Stimulated activated CD8-positive, alpha-beta memory T cell treated with anti-CD3 and anti-CD28 coated beads, Interleukin-2, amount 100 ng/mL, for 48 hours (primary cell): ENCODE measurements around the gene PSMB10.
"Not testable (repeated sequence)": the region's sequence is repeated elsewhere in the genome, so short reads cannot be mapped to it uniquely, and the experiment has no call there.

Experiments used
- DNase-seq, 2 donors: peaks; one replicate each; pipeline ENCODE4 v3.0.0-alpha.2; 2020; ENCODE audit warnings: low read depth in 2 of 2

The PSMB10 gene

GRCh38 chr16:67942200-67942509 is 5.5 kb upstream of the PSMB10 start:
- peak; percentile 23 to 24 for DNase-seq

- no peak for DNase-seq
Observed at GRCh38 chr16:67941469-67942199, 5.0 kb upstream of the PSMB10 start.

- DNase-seq, result no peak
Observed at GRCh38 chr16:67940446-67941089, 3.9 kb upstream of the PSMB10 start.

GRCh38 chr16:67939507-67940445 is 3.1 kb upstream of the PSMB10 start:
- DNase-seq, result peak in 1 of 2 donors; percentile 33

GRCh38 chr16:67937713-67938112 is 1.1 kb upstream of the PSMB10 start:
- DNase-seq, result not testable (repeated sequence)

GRCh38 chr16:67936880-67937605 is 393 bp upstream of the PSMB10 start:
- peak in 1 of 2 donors; percentile 54 for DNase-seq

- peak; percentile 92 to 95 for DNase-seq
Observed at GRCh38 chr16:67935402-67936123, 1.1 kb downstream of the PSMB10 start.

- no peak for DNase-seq
Observed at GRCh38 chr16:67935101-67935401, 1.6 kb downstream of the PSMB10 start.

GRCh38 chr16:67934306-67935100 is 2.1 kb downstream of the PSMB10 start:
- no peak for DNase-seq

GRCh38 chr16:67933805-67934204 is 2.8 kb downstream of the PSMB10 start:
- DNase-seq, result no peak

GRCh38 chr16:67932462-67932840 is 4.2 kb downstream of the PSMB10 start:
- no peak for DNase-seq

- DNase-seq, result no peak
Observed at GRCh38 chr16:67931712-67932461, 4.8 kb downstream of the PSMB10 start, which contains the start of gene CTRL. CTRL (minus strand) TSS chr16:67931862; CDS start chr16:67931852, 10 bp downstream.

GRCh38 chr16:67930678-67931211 is 5.9 kb downstream of the PSMB10 start:
- no peak for DNase-seq

GRCh38 chr16:67930191-67930590 is 6.5 kb downstream of the PSMB10 start:
- DNase-seq, result no peak

GRCh38 chr16:67928561-67929364 is 7.9 kb downstream of the PSMB10 start:
- DNase-seq, result peak; percentile 64 to 66

- no peak for DNase-seq
Observed at GRCh38 chr16:67928147-67928546, 8.5 kb downstream of the PSMB10 start.

GRCh38 chr16:67927131-67927941 is 9.3 kb downstream of the PSMB10 start:
- no peak for DNase-seq
